Measurements from ENCODE around the gene RPS6KA5. TPM values are rescaled to one million over a fixed set of nuclear protein-coding genes. Genes with fewer than 3 reads are reported as not detected.
"Not testable (repeated sequence)": the region's sequence is repeated elsewhere in the genome, so short reads cannot be mapped to it uniquely, and the experiment has no call there.

RPS6KA5 gene
- total RNA-seq, 1 donor from 2014 or later: 8.0 TPM

- ATAC-seq (no peak), DNase-seq (no peak)
- no peaks in the 10 kb centered on the region for H3K36me3 ChIP-seq
- no peak for TF ChIP-seq CTCF (IDR thresholded peaks at IDR 0.05)
- no peaks in the 10 kb centered on the region for H3K9me3 ChIP-seq
- H3K4me1 ChIP-seq: no peaks in the 10 kb centered on the region
- no peak overlapping the region for H3K27ac ChIP-seq
- H3K4me3 ChIP-seq: no peak overlapping the region
- H3K27me3 ChIP-seq: no peaks in the 10 kb centered on the region
- intact Hi-C loops (cut with DNase I): no loop called here
These were observed 19.0 kb downstream of the RPS6KA5 start for GRCh38 chr14:91041450-91041849.

- no peaks in the 10 kb centered on the region for H3K27me3 ChIP-seq
- H3K9me3 ChIP-seq: no peaks in the 10 kb centered on the region
- intact Hi-C loops (cut with DNase I): no loop called here
- no peaks in the 10 kb centered on the region for H3K4me1 ChIP-seq
- TF ChIP-seq CTCF (IDR thresholded peaks at IDR 0.05): no peak
- H3K36me3 ChIP-seq: no peaks in the 10 kb centered on the region
- H3K4me3 ChIP-seq: no peak overlapping the region
- ATAC-seq (no peak), DNase-seq (no peak)
- H3K27ac ChIP-seq: no peak overlapping the region
These were observed 19.9 kb downstream of the RPS6KA5 start for GRCh38 chr14:91040545-91040944.

GRCh38 chr14:91038439-91038838 lies 22.0 kb downstream of the RPS6KA5 start:
- Histone ChIP-seq H3K27ac (no peak overlapping the region), H3K4me3 (no peak overlapping the region), H3K4me1 (no peaks in the 10 kb centered on the region), H3K27me3 (no peaks in the 10 kb centered on the region), H3K9me3 (no peaks in the 10 kb centered on the region), H3K36me3 (no peaks in the 10 kb centered on the region)
- intact Hi-C loops (cut with DNase I): no loop called here
- no peak for DNase-seq
- TF ChIP-seq CTCF (IDR thresholded peaks at IDR 0.05): no peak
- ATAC-seq: peak; percentile 65

GRCh38 chr14:91036741-91037469 lies 23.5 kb downstream of the RPS6KA5 start:
- ATAC-seq (no peak), DNase-seq (no peak)
- Histone ChIP-seq H3K36me3 (no peaks in the 10 kb centered on the region), H3K9me3 (no peaks in the 10 kb centered on the region), H3K4me1 (no peaks in the 10 kb centered on the region), H3K4me3 (no peak overlapping the region), H3K27me3 (no peaks in the 10 kb centered on the region), H3K27ac (no peak overlapping the region)
- no peak for TF ChIP-seq CTCF (IDR thresholded peaks at IDR 0.05)
- intact Hi-C loops (cut with DNase I): no loop called here

GRCh38 chr14:91035855-91036254 lies 24.6 kb downstream of the RPS6KA5 start:
- DNase-seq (no peak), ATAC-seq (no peak)
- Histone ChIP-seq H3K4me1 (no peaks in the 10 kb centered on the region), H3K36me3 (no peaks in the 10 kb centered on the region), H3K4me3 (no peak overlapping the region), H3K27me3 (no peaks in the 10 kb centered on the region), H3K27ac (no peak overlapping the region), H3K9me3 (no peaks in the 10 kb centered on the region)
- TF ChIP-seq CTCF (IDR thresholded peaks at IDR 0.05): no peak
- intact Hi-C loops (cut with DNase I): no loop called here

GRCh38 chr14:91034379-91034778 lies 26.1 kb downstream of the RPS6KA5 start:
- H3K9me3 ChIP-seq; H3K4me3 ChIP-seq; H3K27me3 ChIP-seq; DNase-seq; H3K4me1 ChIP-seq; ATAC-seq; H3K27ac ChIP-seq; H3K36me3 ChIP-seq; intact Hi-C loops (cut with DNase I): not testable (repeated sequence)
